NCI-H1092 (cell line): ENCODE measurements around the gene LRRK1.

Experiments
- DNase-seq: peaks from one replicate; lab custom pipeline; 2025; lab: John Stamatoyannopoulos, UW

The LRRK1 gene

DNA sequence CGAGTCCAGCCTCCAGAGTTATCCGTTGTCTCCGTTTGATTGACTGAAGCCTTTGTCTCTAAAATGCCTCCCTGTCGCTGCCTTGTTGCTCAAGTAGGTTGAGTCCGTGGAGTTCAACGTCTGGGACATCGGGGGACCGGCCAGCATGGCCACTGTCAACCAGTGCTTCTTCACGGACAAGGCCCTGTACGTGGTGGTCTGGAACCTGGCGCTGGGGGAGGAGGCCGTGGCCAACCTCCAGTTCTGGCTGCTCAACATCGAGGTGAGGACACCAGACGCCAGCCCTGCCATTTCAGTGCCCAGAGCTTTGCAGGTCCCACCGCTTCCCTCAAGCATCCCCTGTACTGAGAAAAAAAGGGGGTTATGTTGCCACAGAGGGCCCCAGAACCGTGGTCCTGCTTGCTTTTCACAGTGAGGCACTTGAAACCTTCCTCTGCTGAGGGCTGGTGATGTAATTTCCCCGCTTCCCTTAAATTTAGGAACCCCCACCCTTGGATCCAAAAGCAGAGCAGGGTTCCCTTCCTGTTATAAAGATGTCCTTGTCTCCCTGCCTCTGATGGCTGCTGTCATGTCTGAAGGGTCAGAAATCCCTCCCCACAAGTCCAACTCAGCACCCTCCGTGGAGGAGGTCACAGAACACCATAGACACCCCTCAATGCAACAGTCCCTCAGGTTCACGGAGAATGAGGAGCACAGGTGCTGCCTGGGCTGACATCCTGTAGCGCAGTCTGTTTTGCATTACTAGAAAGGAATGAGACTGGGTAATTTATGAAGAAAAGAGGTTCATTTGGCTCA lies 105.7 kb downstream of the LRRK1 start:
- DNase-seq, result no peak

DNA sequence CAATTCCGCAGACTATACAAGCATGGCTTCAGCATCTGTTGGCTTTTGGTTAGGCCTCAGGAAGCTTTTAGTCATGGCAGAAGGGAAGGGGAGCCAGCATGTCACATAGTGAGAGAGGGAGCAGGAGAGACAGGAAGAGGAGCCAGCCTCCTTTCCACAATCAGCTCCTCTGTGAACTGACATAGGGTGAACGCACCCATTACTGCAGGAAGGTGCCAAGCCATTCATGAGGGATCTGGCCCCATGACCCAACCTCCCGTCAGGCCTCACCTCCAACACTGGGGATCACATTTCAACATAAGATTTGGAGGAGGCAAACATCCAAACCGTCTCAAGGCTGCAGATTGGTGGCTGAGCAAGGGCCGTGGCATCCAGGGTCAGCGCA lies 106.3 kb downstream of the LRRK1 start:
- no peak for DNase-seq

DNA sequence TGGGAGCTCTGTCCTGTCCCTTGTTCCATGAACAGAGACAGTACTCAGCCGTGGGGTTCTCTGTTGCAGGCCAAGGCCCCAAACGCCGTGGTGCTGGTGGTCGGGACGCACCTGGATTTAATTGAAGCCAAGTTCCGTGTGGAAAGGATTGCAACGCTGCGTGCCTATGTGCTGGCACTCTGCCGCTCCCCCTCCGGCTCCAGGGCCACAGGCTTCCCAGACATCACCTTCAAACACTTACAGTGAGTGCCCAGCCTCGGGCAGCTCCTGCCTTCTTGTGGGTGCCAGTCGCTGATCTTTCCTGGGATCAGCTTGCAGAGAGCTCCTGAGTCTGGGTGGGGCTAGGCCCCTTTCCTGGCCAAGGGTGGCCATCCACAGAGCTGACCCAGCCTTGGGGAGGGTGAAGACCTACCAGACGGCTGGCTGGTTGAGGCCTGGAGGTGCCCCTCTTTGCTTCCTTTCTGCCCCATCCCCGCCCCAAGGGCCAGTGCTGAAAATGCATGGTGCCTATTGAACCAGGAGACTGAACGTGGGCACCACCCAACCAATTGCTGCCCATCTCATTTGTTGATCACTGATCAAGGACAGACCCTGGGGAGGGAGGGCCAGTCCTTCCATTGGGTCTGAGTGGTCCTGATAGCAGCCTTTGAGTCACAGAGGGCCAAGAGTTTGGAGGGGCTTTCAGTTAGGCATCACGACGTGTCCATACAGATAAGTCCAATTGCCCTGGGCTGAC lies 106.9 kb downstream of the LRRK1 start:
- DNase-seq, result no peak

DNA sequence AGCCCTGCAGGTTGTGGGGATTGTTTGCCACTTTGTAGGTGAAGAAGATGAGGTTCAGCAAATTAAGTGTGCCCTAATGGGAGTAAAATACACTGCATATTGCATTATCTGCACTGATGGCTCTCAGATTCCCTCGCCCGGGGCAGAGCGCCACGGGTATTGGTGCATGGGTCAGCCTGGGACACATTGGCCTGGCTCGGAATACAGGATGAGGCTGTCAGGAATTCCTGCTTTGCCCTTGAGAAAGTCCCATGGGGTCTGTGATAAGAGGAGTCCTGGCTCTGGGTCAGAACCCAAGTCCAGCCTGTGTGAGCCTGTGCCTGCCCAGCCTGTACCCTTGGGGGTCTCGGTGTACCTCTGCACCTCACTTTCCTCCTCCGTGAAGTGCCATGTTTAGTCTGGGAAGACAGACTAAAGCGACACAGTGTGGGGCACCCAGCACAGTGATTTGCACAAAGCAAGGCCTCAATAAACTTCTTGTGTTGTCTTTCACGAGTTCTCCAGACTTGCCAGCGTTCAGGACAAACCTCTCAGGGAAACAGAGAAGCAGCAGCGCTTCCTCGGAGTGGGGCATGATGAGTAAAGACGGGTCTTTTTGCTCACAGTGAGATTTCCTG lies 107.6 kb downstream of the LRRK1 start:
- DNase-seq, result no peak

DNA sequence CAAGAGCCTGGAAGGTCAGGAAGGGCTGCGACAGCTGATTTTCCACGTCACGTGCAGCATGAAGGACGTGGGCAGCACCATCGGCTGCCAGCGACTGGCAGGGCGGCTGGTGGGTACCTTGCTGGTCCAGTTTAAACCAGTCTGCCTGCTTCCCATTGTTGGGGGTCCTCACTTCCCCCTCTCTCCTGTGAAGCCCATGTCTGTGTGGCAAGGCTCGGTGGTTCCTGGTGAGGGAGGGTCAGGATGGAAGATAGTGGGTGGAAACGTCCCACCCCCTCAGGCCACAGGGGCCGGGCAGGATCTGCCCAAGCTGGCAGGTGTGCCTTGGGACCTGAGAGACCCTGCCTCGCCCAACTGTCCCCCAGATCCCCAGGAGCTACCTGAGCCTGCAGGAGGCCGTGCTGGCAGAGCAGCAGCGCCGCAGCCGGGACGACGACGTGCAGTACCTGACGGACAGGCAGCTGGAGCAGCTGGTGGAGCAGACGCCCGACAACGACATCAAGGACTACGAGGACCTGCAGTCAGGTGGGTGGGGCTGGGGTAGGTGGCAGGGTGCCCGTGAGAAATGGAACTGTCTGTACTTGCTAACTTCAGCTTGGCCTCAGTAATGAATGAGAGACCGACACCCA lies 108.2 kb downstream of the LRRK1 start:
- DNase-seq, result no peak

DNA sequence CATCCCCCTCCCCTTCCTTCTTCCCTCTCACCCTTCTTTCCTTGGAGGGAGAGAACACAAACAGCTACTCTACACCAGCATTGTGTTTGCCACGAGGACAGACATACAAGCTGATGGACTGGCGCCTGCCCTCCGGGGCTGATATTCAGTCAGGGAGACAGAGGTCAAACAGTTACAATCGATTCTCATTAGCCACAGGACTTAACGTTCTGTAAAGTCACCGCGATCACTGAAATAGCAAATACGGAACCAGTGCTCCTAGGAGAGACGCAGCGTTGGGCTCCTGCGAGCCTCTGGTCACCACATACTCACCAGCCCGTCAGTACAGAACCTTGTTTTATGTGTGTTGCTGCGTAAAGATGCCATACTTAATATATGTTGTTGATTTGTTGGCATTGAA lies 108.8 kb downstream of the LRRK1 start:
- DNase-seq, result no peak

DNA sequence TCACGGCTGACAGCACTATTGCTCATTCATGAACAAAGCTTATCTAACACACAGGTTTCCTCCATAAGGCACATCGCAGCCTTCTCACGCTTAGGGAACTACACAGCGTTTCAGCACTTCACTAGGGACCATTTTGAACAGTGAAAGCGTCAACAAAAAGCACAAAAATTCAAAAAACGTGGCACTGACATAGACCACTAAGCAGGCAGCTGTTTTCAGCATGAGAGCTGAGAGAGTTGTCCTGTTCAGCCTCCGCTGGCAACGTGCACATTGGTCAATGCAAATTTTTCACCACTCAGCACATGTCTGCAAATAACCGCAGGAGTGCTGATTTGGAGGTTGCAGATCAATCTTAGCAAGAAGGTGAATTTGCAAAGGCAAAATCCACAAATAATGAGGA lies 109.2 kb downstream of the LRRK1 start:
- DNase-seq, result no peak

DNA sequence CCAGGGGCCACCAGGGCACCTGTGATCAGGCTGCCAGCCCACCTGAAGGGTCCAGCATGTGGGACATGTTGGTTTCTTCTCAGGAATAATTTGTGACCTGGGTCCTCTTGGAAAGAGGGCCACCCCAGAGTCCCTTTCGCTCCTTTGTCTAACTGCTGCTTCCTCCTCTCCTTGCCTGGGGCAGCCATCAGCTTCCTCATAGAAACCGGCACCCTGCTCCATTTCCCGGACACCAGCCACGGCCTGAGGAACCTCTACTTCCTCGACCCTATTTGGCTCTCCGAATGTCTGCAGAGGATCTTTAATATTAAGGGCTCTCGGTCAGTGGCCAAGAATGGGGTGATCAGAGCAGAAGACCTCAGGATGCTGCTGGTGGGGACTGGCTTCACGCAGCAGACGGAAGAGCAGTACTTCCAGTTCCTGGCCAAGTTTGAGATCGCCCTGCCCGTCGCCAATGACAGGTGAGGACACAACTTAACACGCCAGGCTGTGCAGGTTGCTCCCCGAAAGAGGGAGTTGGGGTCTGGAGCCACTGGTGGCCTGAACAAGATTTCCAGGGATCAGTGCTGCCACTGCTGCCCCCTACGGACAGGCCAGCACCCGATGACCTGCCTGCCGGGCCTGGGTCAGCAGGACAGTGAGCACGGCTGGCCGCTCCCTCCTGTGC lies 109.7 kb downstream of the LRRK1 start:
- no peak for DNase-seq

DNA sequence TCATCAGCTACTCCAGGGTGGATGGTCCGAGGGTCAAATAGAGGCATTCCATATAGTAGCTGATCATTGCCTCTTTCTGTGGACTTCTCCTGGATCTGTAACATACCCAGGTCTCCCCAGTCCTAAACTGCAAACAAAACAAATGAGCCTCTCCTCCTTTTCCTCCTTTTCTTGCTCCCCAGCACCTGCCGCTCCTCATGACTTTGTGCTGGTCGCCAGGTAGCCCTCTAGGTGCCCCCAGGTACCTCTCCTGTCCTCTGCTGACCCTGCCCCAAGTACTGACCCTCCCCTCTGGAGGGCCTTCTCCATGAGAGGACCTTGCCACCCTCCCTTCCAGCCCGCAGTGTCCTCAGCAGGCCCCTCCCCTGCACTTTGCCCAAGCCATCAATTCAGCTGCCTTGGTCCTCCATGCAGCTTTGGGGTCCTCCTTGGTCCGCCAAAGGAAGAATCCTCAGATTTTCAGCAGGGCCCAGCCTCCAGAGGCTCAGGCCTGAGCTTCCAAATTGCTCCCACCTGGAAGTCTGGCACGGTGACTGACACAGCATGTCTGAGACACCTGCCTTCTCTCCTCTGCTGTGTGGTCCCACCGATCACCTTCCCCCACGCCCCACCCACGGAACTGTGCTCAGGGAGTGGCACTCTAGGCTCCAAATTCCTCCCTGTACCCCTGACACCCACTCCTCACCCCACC lies 111.0 kb downstream of the LRRK1 start:
- no peak for DNase-seq

DNA sequence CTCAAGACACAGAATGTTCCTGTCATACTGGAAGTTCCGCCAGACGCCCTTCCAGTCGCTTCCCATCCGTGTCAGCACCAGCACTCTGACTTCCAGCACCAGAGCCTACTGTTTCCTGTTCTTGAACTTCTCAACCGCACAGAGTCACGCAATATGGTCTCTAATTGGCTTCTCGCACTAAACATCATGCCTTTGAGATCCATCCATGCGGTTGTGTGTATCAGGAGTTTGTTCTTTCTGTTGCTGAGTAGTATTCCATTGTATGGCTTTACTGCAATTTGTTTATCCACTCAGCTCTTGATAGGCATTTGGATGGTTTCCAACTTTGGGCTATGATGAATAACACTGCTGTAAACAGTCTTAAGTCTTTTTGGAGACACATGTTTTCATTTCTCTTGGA lies 112.1 kb downstream of the LRRK1 start:
- DNase-seq, result no peak

DNA sequence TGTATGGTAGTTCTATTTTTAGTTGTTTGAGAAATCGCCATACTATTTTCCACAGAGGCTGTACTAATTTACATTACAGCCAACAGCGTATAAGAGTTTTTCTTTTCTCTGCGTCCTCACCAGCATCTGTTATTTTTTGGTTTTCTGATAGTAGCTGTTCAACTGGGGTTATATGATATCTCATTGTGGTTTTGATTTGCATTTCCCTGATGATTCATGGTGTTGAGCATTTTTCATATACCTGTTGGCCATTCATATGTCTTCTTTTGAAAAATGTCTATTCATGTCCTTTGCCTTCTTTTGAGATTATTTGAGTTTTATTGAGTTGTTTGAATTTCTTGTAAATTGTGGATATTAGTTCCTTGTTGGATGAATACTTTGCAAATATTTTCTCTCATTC lies 114.6 kb downstream of the LRRK1 start:
- no peak for DNase-seq

DNA sequence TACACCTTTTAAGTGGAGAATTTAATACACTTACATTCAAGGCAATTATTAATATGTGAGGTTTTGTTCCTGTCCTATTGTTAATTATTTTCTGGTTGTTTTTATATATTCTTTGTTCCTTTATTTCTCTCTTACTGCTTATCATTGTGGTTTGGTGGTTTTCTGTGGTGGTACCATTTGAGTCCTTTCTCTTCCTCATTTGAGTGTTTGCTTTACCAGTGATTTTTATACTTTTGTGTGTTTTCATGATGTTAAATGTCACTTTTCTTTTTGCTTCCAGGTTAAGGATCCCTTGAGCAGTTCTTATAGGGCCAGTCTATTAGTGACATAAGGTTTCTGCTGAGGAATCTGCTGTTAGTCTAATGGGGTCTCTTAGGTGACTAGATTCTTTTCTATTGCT lies 116.5 kb downstream of the LRRK1 start:
- no peak for DNase-seq

DNA sequence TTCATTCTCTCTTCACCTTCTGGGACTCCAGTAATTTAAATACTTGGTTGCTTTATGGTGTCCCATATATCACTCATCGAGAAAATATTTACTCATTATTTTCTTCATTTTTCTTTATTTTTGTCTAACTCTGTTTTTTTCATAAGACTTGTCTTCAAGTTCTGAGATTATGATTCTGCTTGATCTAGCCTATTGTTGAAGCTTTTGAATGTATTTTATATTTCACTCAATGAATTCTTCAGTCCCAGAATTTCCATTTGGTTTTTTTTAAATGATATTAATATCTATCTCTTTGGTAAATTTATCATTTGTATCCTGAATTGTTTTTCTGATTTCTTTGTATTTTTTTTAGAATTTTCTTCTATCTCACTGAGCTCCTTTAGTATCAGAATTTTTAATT lies 117.0 kb downstream of the LRRK1 start:
- DNase-seq, result no peak

DNA sequence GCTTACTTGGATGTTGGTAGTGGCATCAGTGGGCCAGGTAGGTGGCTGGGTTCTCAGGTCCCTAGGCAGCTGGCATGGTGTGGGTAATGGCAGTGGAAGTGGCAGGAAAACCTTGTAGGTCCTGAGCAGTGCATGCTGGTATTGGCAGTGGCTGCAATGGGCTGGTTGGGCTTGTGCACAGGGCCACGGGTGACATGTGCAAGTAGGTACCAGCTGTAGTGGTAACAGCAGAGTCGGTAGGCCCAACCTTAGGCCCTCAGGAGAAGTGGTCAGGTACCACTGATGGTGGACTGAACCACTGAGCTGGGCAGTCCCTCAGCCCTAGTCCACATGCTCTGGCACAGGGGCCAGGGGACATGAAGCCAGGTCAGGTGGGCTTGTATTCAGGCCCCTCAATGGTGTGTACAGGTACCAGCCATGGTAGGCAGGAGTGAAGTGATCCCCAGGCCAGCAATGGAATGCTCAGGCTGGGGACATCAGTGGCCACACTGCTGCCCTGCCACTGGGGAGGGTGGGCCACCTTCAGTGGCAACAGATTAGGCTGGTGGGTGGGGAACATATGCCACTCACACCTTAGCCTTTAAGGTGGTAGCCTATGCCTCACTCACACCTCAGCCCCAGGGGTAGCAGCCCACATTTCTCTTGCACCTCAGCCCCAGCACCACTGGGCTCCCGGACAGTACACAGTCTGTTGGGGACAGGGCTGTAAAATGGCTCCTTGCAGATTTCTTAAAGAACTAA lies 118.1 kb downstream of the LRRK1 start:
- no peak for DNase-seq

DNA sequence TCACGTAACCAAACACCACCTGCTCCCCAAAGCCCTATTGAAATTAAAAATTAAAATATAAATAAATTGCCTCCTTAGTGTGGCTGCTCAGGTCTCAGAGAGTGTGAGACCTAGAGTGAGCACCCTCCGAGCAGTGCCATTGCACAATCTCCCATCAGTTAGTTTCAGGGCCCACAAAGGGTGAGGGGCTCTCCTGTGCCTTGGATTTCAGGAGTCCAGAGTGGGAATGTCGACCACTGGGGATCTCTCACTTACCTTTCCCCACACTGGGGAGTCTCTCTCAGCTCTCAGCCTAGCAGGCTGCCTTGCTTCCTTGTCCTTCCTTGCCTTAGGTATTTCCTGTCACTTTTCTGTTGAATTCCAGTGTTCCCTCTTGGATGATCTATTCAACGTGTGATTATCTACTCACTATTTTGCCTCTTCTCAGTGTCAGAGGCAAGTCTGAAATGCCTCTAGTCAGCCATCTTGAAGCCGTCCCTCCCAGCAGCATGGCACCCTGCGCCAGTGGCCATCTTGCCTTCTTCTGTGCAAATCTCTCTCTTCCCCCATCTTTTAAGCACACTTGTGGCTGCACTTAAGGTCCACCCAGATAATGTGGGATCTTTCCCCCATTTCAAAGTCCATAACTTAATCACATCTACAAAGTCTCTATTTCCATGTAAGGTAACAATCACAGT lies 119.3 kb downstream of the LRRK1 start:
- no peak for DNase-seq

DNA sequence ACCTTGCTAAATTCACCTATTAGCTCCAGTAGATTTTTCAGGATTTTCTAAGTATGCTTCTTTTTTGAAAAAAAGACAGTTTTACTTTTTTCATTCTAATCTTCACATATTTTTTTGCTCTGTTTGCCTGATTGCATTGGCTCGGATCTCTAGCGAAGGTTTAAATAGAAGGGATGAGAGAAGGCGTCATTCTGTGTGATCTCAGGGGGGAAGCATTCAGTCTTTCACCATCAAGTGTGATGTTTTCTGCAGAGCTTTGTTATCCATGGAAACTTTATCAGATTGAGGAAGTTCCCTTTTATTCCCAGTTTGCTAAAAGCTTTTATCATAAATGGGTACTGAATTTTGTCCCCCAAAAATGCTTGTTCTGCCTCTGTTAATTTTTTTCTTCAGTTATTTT lies 120.3 kb downstream of the LRRK1 start:
- no peak for DNase-seq

DNA sequence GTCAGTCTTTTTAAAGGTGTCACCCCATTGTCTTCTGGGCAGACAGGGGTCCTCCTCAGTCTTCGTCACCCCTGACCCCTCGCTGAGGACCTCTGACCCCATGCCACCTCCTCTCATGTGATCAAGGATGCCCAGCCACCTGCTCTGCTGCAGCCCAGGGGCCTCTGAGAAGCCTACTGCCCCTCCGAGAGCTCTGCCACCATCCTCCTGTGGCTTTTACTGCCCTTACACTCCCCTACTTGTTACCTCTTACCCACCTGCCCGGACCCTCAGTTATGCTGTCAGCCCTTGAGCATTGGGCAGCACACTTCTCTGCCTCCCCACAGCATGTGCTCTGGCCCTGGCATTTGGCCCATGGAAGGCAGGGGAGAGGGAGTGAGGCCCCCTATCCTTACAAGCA lies 123.2 kb downstream of the LRRK1 start:
- no peak for DNase-seq

DNA sequence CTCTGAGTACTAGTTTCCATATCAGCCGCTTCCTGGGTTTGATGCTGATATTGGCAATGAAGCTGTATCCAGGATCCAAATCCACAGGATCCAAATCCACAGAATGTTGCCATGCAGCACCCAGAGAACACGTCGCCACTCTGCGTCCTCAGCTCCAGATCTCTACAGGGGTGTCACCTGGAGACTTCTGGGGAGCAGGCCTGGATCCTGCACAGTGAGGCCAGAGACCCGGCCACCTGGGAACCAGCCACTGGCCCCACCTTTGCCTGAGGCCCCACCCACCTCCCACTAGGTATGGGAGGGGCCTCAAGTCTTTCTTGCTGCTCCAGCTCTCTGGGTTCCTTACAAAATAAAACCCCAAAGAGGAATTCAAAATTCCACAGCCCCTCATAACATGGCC lies 123.9 kb downstream of the LRRK1 start:
- DNase-seq, result no peak

DNA sequence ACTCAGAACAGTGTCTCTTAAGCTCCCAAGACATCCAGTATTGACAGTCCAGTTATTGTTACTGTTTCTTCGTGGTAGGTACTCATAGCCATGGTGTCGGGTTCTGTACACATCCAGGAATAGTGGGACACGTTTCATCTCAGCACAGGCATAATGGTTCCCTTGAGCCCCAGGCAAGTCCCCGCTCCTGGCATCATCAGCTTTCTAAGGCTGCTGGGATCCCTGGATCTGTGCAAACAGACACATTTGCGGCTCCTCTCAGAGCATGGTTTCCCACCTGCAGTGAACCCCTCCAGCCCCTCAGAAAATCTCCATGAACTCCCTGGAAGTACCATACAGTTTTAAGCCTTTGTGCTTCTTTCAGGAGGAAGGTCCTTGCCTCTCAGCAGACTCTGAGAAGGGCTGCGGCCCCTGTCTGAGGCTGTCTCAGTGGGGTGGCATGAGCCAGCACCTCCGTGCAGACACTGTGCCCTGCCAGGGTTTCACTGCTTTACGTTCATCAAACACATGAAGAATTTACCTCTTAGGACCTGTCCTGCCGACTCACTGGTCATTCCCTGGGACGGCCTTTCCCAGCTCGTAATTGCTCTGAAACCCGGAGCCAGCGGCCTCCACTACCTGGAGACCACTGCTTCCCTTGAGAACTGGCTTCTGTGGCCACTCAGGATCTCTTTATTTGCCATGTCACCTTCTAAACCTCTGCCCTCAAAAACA lies 124.9 kb downstream of the LRRK1 start:
- no peak for DNase-seq
